WTC11 (cell line): Measurements from ENCODE around the gene SRRT. TPM values are rescaled to one million over a fixed set of nuclear protein-coding genes. Genes with fewer than 3 reads are reported as not detected.
A peak's percentile ranks its signal among the peaks of the same experiment; 100 is the strongest.

Experiments
- ATAC-seq: fragments of 200-7000 bp; cut with Tn5 transposase; 2 replicates; pipeline ENCODE4 v1.10.0; 2021; ENCODE audit warnings: mild to moderate bottlenecking, moderate library complexity
- CTCF ChIA-PET: fragments of 300-600 bp; sonication (Branson Sonifier 250); formaldehyde crosslinking; loops from one replicate; lab custom pipeline; 2021; ENCODE audit warnings: antibody characterized with exemption; lab: Charles Lee
- POLR2A ChIA-PET: fragments of 350-600 bp; sonication (Branson Sonifier 250); formaldehyde crosslinking; loops from one replicate; lab custom pipeline; 2021; ENCODE audit warnings: antibody characterized with exemption; lab: Charles Lee
- DNase-seq: peaks from one replicate; pipeline ENCODE4 v3.0.0; 2021; ENCODE audit warnings: low spot score
- H3K27ac Mint-ChIP-seq: 2 replicates; pipeline ENCODE4 v1.8.0; 2021; ENCODE audit warnings: mixed read lengths
- H3K27me3 Mint-ChIP-seq: 2 replicates; pipeline ENCODE4 v1.8.0; 2021; ENCODE audit warnings: low read depth, mild to moderate bottlenecking, moderate library complexity, mixed read lengths
- H3K36me3 Mint-ChIP-seq: 2 replicates; pipeline ENCODE4 v1.8.0; 2021; ENCODE audit warnings: mixed read lengths
- H3K4me1 Mint-ChIP-seq: 2 replicates; pipeline ENCODE4 v1.8.0; 2022; ENCODE audit warnings: mixed read lengths
- H3K4me3 Mint-ChIP-seq: 2 replicates; pipeline ENCODE4 v1.8.0; 2021; ENCODE audit warnings: mild to moderate bottlenecking, moderate library complexity, mixed read lengths
- H3K9me3 Mint-ChIP-seq: 2 replicates; pipeline ENCODE4 v1.8.0; 2021; ENCODE audit warnings: mixed read lengths
- AR ChIP-seq: fragments of 250-450 bp; sonication (Bioruptor Pico); IDR thresholded peaks from 2 replicates; pipeline ENCODE4 v1.9.0; 2021; ENCODE audit warnings: mild to moderate bottlenecking
- ATF1 ChIP-seq: sonication (generic); formaldehyde crosslinking; IDR thresholded peaks from 2 replicates; pipeline ENCODE4 v1.8.1; 2023; ENCODE audit warnings: mild to moderate bottlenecking, moderate library complexity, missing genetic modification reagents
- CREM ChIP-seq: sonication (generic); formaldehyde crosslinking; IDR thresholded peaks from 2 replicates; pipeline ENCODE4 v1.8.1; 2022; ENCODE audit warnings: mild to moderate bottlenecking, missing genetic modification reagents, moderate library complexity
- GTF2I ChIP-seq: fragments of 250-450 bp; sonication (Bioruptor Pico); conservative IDR thresholded peaks from 2 replicates; pipeline ENCODE4 v1.4.0; 2021; ENCODE audit warnings: mild to moderate bottlenecking
- NFE2L1 ChIP-seq: sonication (generic); formaldehyde crosslinking; IDR thresholded peaks from 2 replicates; pipeline ENCODE4 v1.8.1; 2023; ENCODE audit warnings: missing genetic modification reagents
- OVOL2 ChIP-seq: fragments of 250-450 bp; sonication (Bioruptor Pico); IDR thresholded peaks from 2 replicates; pipeline ENCODE4 v1.9.0; 2021; ENCODE audit warnings: mild to moderate bottlenecking, borderline replicate concordance
- PRRX2 ChIP-seq: fragments of 250-450 bp; sonication (Bioruptor Pico); IDR thresholded peaks from 2 replicates; pipeline ENCODE4 v1.8.0; 2021; ENCODE audit warnings: mild to moderate bottlenecking
- RELA ChIP-seq: sonication (generic); formaldehyde crosslinking; IDR thresholded peaks from 2 replicates; pipeline ENCODE4 v1.8.1; 2022; ENCODE audit warnings: missing genetic modification reagents, mild to moderate bottlenecking, borderline replicate concordance
- SMAD3 ChIP-seq: sonication (generic); formaldehyde crosslinking; IDR thresholded peaks from 2 replicates; pipeline ENCODE4 v1.8.0; 2022; ENCODE audit warnings: missing genetic modification reagents, mild to moderate bottlenecking, borderline replicate concordance
- USF2 ChIP-seq: sonication (generic); formaldehyde crosslinking; IDR thresholded peaks from 2 replicates; pipeline ENCODE4 v1.8.1; 2023; ENCODE audit warnings: mild to moderate bottlenecking, missing genetic modification reagents, moderate library complexity
- ZBTB43 ChIP-seq: sonication (generic); formaldehyde crosslinking; IDR thresholded peaks from 2 replicates; pipeline ENCODE4 v1.8.1; 2023; ENCODE audit warnings: mild to moderate bottlenecking, missing genetic modification reagents
- ZNF121 ChIP-seq: sonication (generic); formaldehyde crosslinking; IDR thresholded peaks from 2 replicates; pipeline ENCODE4 v1.8.0; 2023; ENCODE audit warnings: missing genetic modification reagents
- ZNF138 ChIP-seq: sonication (generic); formaldehyde crosslinking; conservative IDR thresholded peaks from 2 replicates; pipeline ENCODE4 v1.8.1; 2022; ENCODE audit warnings: mild to moderate bottlenecking, moderate library complexity, missing genetic modification reagents
- ZNF263 ChIP-seq: sonication (generic); formaldehyde crosslinking; IDR thresholded peaks from 2 replicates; pipeline ENCODE4 v1.8.1; 2022; ENCODE audit warnings: low read depth, mild to moderate bottlenecking, moderate library complexity, missing genetic modification reagents
- ZNF281 ChIP-seq: sonication (generic); formaldehyde crosslinking; IDR thresholded peaks from 2 replicates; pipeline ENCODE4 v1.8.0; 2023; ENCODE audit warnings: mild to moderate bottlenecking, missing genetic modification reagents
- ZNF671 ChIP-seq: fragments of 250-450 bp; sonication (Bioruptor Pico); IDR thresholded peaks from 2 replicates; pipeline ENCODE4 v1.8.0; 2021; ENCODE audit warnings: mild to moderate bottlenecking
- total RNA-seq: library from RNA; stranded (reverse); gene quantifications from 3 replicates; pipeline ENCODE4 v1.2.3, GENCODE V29; 2021

The SRRT gene
- total RNA-seq, 1 experiment from 2014 or later = 238 TPM

GRCh38 chr7:100887516-100888290 lies 12.8 kb downstream of the SRRT start:
- POLR2A ChIA-PET = interaction anchor here (0.9 to 6.2 kb wide), 2 partner anchors 13 to 84 kb away, joined by 3 to 71 read pairs; partner anchors contain the start of gene SRRT
- Mint-ChIP-seq H3K27me3 (no peaks in the 10 kb centered on the region), H3K36me3 (peaks cover 57% of the 10 kb centered on the region), H3K4me3 (peak overlapping the region; percentile 74), H3K9me3 (no peaks in the 10 kb centered on the region), H3K4me1 (peaks cover 41% of the 10 kb centered on the region), H3K27ac (peak overlapping the region; percentile 89)
- no peak for DNase-seq
- CTCF ChIA-PET = interaction anchor here (0.9 to 2.1 kb wide), 4 partner anchors 13 to 87 kb away, joined by 3 to 6 read pairs (median 4); partner anchors contain the start of genes SLC12A9 and SRRT
- TF ChIP-seq ZNF281 (CRISPR knock-in tag) = no peak
- TF ChIP-seq NFE2L1 (CRISPR knock-in tag) = 0 out of 2 replicates have a peak, but pooled peaks have one; percentile 22
- no peak for TF ChIP-seq ATF1 (CRISPR knock-in tag)
- TF ChIP-seq, all 79 proteins: peak for 1
- no peak for ATAC-seq

GRCh38 chr7:100888291-100888987 lies 13.5 kb downstream of the SRRT start:
- no peaks in the 10 kb centered on the region for H3K9me3 Mint-ChIP-seq
- H3K36me3 Mint-ChIP-seq = peaks cover 51% of the 10 kb centered on the region
- no peaks in the 10 kb centered on the region; the same call in 1 of the 2 replicates for H3K27me3 Mint-ChIP-seq
- H3K4me1 Mint-ChIP-seq = peaks cover 40% of the 10 kb centered on the region
- H3K4me3 Mint-ChIP-seq = peak overlapping the region; percentile 74
- CTCF ChIA-PET = interaction anchor here (0.9 to 2.2 kb wide), 7 partner anchors 13 to 255 kb away, joined by 3 to 18 read pairs (median 6); partner anchors contain the start of genes EPHB4, SLC12A9 and SRRT
- TF ChIP-seq ZNF121 (CRISPR knock-in tag) (no peak), PRRX2 (CRISPR knock-in tag) (no peak), ZNF671 (CRISPR knock-in tag) (no peak), ZNF263 (CRISPR knock-in tag) (no peak), RELA (no peak), AR (CRISPR knock-in tag) (no peak), USF2 (CRISPR knock-in tag) (no peak), ZBTB43 (CRISPR knock-in tag) (no peak), CREM (CRISPR knock-in tag) (no peak), OVOL2 (CRISPR knock-in tag) (no peak), SMAD3 (CRISPR knock-in tag) (no peak), ZNF138 (CRISPR knock-in tag) (no peak), GTF2I (CRISPR knock-in tag) (no peak)
- no peak for DNase-seq
- no peak for ATAC-seq
- peak overlapping the region; percentile 89 for H3K27ac Mint-ChIP-seq
- POLR2A ChIA-PET = interaction anchor here (1.2 to 6.2 kb wide), 2 partner anchors 13 to 459 kb away, joined by 5 to 71 read pairs; partner anchors contain the start of genes SRRT and ZCWPW1
